ENCODE measurements around the gene NCSTN. TPM values are rescaled to one million over a fixed set of nuclear protein-coding genes. Genes with fewer than 3 reads are reported as not detected.

NCSTN gene
- total RNA-seq, 1 donor from 2014 or later, result 142 TPM

DNA sequence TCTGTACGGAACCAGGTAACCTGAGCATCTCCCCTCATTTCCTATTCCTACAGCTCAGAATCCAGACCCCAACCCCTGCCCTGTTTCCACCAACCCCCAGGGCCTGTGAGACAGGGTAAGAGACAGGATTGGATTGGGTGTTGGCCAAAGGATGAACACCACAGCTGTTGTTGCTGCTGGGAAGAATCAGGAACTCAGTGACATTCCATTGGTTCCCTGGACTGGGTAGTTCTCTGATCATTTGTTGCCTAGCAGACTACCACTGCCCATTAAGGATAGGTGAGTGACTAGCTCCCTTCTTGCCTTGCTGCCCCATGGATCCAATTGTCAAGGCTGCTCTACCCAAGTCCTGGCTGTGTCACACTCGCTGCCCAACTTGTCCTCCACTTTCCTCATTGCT lies 10.0 kb downstream of the NCSTN start:
- no peak for DNase-seq (ENCODE audit: low spot score, unreplicated experiment)
- Mint-ChIP-seq H3K4me1 (ENCODE audit: low read depth) (no peaks in the 10 kb centered on the region), H3K36me3 (ENCODE audit: insufficient read depth) (peaks cover 27% of the 10 kb centered on the region), H3K9me3 (ENCODE audit: low read depth) (no peaks in the 10 kb centered on the region), H3K27ac (no peak overlapping the region), H3K4me3 (ENCODE audit: low read depth) (no peak overlapping the region), H3K27me3 (no peaks in the 10 kb centered on the region)
- TF ChIP-seq CTCF (IDR thresholded peaks at IDR 0.05; ENCODE audit: unreplicated experiment), result no peak

DNA sequence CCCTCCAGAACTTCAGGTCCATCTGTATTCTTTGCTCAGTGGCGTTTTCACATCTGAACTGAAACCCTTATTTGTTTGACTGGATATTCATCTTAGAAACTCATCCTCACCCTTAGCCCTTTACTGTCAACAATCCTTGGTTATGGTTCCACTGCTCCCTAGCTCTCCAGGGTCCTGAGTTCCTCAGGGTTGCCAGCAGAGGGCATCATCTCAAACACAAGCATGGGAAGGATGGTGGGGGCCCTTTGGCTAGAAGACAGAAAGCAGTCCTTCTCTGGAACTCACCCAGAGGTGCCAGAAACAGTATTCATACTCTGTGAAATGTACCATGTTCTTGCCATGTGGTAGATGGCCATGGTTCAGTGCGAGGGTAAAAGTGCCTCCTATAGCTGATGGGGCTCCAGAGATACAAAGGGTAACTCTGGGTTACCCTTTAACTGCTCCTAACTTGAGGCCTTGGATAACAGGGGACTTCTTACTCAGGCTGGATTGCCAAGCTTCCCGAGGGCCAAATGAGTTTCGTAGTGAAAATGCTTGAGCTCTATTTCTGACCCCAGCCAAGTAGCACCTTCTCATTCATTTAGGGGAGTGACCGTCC lies 11.3 kb downstream of the NCSTN start:
- Mint-ChIP-seq H3K27ac (no peak overlapping the region), H3K27me3 (no peaks in the 10 kb centered on the region), H3K4me1 (ENCODE audit: low read depth) (no peaks in the 10 kb centered on the region), H3K9me3 (ENCODE audit: low read depth) (no peaks in the 10 kb centered on the region), H3K4me3 (ENCODE audit: low read depth) (no peak overlapping the region), H3K36me3 (ENCODE audit: insufficient read depth) (peaks cover 35% of the 10 kb centered on the region)
- peak; percentile 56 for TF ChIP-seq CTCF (IDR thresholded peaks at IDR 0.05; ENCODE audit: unreplicated experiment)
- DNase-seq (ENCODE audit: low spot score, unreplicated experiment), result no peak

DNA sequence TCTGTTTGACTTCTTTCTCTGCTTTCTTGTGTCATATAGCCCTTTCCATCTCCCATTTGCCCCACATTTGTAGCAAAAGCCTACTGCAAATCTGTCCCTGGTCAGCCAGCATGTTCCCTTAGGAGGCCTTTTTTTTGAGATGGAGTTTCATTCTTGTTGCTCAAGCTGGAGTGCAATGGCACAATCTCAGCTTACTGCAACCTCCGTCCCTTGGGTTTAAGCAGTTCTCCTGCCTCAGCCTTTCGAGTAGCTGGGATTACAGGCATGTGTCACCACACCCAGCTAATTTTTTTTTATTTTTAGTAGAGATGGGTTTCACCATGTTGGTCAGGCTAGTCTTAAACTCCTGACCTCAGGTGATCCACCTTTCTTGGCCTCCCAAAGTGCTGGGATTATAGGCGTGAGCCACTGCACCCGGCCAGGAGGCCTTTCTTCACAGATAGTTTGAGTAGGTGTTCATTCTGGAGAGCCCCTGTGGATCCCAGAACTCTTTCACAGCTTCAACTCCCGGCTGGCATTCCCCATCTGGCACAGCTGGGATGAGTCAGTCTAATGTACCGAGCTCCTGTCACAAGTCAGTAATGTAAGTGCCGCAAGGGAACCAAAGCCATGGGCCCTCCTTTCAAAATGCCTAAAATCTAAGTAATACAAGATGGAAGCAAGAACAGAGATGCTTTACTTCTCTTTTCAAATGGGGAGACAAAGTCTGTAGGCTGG lies 14.3 kb downstream of the NCSTN start:
- Mint-ChIP-seq H3K4me1 (ENCODE audit: low read depth) (peaks cover 4% of the 10 kb centered on the region), H3K9me3 (ENCODE audit: low read depth) (no peaks in the 10 kb centered on the region), H3K4me3 (ENCODE audit: low read depth) (no peak overlapping the region), H3K27ac (no peak overlapping the region), H3K27me3 (no peaks in the 10 kb centered on the region), H3K36me3 (ENCODE audit: insufficient read depth) (peaks cover 24% of the 10 kb centered on the region)
- no peak for DNase-seq (ENCODE audit: low spot score, unreplicated experiment)
- no peak for TF ChIP-seq CTCF (IDR thresholded peaks at IDR 0.05; ENCODE audit: unreplicated experiment)

DNA sequence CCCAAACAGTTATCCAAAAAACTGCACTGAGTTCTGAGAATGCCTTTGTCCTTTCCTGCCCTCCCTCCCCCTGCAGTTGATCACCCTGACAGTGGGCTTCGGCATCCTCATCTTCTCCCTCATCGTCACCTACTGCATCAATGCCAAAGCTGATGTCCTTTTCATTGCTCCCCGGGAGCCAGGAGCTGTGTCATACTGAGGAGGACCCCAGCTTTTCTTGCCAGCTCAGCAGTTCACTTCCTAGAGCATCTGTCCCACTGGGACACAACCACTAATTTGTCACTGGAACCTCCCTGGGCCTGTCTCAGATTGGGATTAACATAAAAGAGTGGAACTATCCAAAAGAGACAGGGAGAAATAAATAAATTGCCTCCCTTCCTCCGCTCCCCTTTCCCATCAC lies 14.9 kb downstream of the NCSTN start:
- Mint-ChIP-seq H3K27ac (no peak overlapping the region), H3K36me3 (ENCODE audit: insufficient read depth) (peaks cover 22% of the 10 kb centered on the region), H3K27me3 (no peaks in the 10 kb centered on the region), H3K4me1 (ENCODE audit: low read depth) (peaks cover 8% of the 10 kb centered on the region), H3K9me3 (ENCODE audit: low read depth) (no peaks in the 10 kb centered on the region), H3K4me3 (ENCODE audit: low read depth) (no peak overlapping the region)
- TF ChIP-seq CTCF (IDR thresholded peaks at IDR 0.05; ENCODE audit: unreplicated experiment), result no peak
- no peak for DNase-seq (ENCODE audit: low spot score, unreplicated experiment)

DNA sequence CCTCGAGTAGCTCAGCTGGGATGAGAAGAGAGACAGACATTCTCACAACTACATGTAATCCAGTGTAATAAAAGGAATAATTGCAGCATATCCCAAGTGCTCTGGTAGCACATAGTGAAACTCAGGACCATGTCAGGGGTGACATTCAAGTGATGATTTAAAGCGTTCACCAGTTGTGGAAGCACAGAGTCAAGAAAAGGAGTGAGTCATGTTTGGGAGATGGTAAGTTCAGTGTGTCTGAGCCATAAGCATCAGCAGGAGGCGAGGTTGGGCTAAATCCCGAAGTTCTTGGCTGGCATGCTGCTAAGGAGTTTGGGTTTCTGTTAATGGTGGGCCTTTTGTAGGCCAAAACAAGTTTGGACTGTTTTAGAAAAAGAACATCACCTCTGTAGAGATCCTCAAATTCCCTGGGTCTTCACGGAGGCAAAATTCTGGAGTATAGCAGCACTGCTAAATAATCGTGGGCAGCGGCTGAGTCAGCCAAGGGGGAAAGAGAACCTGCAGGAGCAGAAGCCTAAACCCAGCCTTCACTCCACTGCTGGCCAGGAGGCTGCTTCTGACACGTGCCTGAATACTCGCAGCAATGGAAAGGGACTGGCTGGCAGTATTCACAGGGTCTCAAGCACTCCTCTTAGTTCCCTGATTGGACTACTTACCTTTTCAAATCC lies 16.5 kb downstream of the NCSTN start:
- no peaks in the 10 kb centered on the region for H3K27me3 Mint-ChIP-seq
- H3K4me3 Mint-ChIP-seq (ENCODE audit: low read depth), result no peak overlapping the region
- H3K4me1 Mint-ChIP-seq (ENCODE audit: low read depth), result peaks cover 8% of the 10 kb centered on the region
- peak overlapping the region; percentile 43 for H3K27ac Mint-ChIP-seq
- no peak for DNase-seq (ENCODE audit: low spot score, unreplicated experiment)
- TF ChIP-seq CTCF (IDR thresholded peaks at IDR 0.05; ENCODE audit: unreplicated experiment), result no peak
- no peaks in the 10 kb centered on the region for H3K9me3 Mint-ChIP-seq (ENCODE audit: low read depth)
- H3K36me3 Mint-ChIP-seq (ENCODE audit: insufficient read depth), result peaks cover 15% of the 10 kb centered on the region

All from progenitor cell of endocrine pancreas (in vitro differentiated cells).